GM18519 (cell line): ENCODE results near the gene PDILT.
A peak's percentile ranks its signal among the peaks of the same experiment; 100 is the strongest.

ENCODE experiments used
- ATAC-seq: cut with Tn5 transposase; IDR thresholded peaks from one replicate; pipeline ENCODE4 v1.9.1; 2021; ENCODE audit warnings: mild to moderate bottlenecking, moderate library complexity; ENCODE audit not compliant: unreplicated experiment, low FRiP score

The PDILT gene

GRCh38 chr16:20409398-20410120, 5.0 kb upstream of the PDILT start, which contains the start of gene ACSM5:
TSS of gene ACSM5 (plus strand) at chr16:20409534. CDS start at chr16:20411485, 1,951 bp downstream.
- peak; percentile 26 for ATAC-seq

- ATAC-seq, result no peak
Measured at GRCh38 chr16:20402651-20403050, 1.9 kb downstream of the PDILT start.

DNA sequence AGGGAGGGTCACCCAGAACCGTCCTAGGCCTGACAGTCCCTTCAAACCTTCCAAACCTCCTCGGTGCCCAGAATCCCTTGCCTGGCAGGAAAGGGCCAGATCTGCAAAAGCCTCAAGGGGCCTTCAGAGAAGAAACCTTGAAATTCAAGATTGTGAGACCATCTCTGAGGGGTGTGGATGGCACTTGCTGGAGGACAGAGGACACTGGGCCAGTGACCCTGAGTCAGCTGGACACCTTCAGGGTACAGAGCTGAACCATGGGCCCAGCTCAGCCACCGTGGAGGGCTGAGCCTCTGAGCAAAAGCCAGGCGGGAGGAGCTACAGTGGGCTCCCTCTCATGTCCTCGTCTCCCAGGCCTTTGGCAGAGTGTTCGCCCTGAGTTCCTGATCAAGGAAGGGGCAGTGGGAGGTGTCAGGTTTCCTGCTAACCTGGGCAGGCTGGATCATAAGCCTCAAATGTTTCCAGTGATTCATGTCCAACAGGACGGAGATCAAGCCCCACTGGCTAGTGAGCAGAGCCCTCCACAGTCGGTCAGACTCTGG, 3.0 kb downstream of the PDILT start:
- no peak for ATAC-seq

DNA sequence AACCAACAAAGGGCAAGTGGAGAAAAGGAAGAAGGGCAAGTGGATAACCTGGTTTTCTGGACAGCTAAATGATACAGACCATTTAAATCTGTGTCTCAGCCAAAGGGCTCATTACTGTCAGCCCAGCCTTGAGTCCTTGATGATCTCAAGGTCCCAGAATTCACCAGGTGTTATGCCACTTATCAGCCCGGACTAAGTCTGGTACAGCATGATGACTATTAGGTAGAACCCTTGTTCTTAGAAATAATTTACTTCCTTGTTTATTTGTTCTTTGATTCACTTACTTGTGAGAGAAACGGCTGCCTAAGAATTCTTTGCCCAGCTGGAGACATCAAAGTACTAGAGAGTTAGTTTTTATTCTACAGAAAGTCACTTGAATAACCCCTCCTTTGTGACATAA, 3.5 kb downstream of the PDILT start:
- ATAC-seq, result no peak

DNA sequence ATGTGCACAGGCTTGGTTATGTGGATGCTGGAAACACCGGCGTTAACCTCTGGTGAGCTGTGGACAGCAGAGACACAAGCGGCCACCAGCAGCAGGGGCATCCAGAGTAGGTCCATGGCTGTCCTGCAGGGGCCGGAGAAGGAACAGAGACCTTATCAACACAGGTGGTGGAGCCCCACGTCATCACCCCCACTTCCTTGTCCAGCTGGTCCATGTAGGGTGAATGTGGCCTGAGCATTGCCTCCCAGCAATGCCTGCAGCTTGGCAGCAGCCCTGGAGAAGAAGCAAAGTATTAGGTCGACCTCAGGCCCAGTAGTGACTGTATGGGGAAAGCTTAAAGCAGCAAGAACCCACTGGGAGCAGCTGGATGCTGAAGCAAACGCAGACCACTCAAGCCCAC, 5.4 kb downstream of the PDILT start:
- no peak for ATAC-seq

GRCh38 chr16:20398603-20399002, 5.9 kb downstream of the PDILT start:
- no peak for ATAC-seq

GRCh38 chr16:20397468-20398074, 7.0 kb downstream of the PDILT start:
- ATAC-seq, result no peak

GRCh38 chr16:20396846-20397467, 7.6 kb downstream of the PDILT start:
- ATAC-seq, result no peak

- no peak for ATAC-seq
Measured at GRCh38 chr16:20395946-20396345, 8.6 kb downstream of the PDILT start.

DNA sequence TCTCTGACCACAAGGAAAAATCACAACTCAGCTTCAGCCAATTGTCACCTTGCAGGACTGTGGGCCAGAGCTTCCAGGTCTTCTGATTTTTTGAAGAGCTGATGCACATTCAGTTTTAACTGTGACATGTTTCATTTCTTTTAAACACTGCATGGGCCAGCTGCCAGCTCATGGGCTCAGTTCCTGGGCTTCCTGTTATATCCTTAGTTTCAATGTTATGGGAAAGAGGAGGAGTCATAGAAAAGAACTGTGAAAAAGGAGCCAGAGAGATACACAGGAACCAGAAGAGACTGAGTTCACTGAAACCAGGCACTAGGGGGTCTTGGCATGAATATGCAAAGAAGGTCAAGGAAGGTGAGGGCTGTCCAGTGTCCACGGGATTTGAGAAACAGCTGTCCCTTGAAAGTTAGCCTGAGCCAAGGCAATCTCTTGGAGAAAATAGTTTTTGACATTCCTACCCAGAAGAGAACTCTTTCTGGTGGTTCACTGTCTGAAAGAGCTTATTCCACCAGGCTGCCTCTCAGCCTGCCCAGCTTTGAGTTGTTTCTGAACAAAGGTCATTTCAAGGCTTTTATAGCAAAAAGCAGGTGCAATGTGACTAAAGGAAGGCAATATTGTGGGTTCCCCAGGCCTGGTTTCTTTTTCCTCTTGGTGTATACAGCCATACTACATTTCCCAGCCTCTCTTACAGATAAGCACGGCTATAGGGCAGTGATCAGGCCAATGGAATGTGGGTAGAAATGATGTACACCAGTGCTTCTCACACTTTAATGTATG, 10.5 kb downstream of the PDILT start:
- ATAC-seq, result no peak

GRCh38 chr16:20391045-20391444, 13.5 kb downstream of the PDILT start:
- no peak for ATAC-seq

- ATAC-seq, result no peak
Measured at GRCh38 chr16:20388854-20389253, 15.7 kb downstream of the PDILT start.

DNA sequence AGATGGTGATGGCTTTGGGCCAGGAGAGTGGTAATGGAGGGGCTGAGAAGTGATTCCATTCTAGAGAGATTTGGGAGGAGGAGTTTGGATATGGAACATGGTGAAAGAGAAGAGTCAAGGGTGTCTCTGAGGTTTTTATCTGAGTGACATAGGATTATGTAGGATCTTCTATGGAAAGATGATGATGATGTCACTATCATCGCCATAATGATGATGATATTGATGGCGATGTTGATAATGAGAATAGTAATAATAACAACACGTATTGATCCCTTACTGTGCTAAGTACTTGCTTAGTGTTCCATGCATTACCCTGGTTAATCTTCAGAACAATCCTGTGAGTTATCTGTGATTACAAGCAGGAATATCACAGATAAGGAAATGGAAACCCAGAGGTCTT, 16.6 kb downstream of the PDILT start:
- ATAC-seq, result no peak

DNA sequence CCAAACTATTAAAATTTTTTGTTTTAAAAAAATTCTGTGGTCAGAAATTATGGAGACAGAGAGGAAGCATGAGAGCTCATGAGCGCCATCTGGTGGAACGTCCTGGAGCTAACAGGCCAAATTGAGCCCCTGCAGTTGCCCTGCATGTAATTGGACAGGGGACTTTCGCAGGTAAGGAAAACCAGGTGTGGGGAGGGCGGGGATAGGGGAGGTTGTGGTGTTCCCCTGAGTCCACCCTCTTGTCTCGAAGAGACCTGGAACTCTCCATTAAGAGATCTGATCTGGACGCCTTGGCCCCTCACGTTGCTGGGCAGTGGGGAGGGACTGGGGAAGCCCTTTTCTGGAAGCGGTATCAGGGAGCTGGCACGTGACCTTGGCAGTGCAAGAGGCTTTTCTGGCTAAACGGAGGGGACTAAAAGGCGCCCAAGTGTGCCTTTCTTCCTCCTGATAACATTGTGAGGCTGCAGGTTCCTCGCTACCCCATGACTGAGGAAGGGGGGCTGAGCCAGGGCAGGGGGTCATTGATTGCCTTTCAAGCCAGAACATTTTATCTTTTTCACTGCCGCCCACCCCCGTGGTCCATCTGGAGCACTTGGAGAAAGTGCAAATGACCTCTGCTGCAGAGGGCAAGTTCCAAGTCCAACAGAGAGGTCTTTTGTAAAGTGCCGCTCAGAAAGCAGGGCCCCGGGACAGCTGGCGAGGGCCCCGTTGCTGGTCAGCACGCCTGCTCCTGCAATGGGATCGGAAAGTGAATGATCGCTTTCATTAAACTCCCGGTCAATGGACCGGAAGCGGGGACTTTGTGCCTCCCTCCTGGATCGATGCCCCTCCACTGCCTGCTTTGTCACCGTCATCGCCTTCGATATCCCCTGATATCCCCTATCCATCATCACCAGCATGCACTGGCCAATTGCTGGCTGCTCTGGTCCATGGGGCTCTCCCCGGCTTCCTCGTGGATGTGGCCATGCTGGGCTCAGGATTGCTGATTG, 18.4 kb downstream of the PDILT start:
- no peak for ATAC-seq

- ATAC-seq, result no peak
Measured at GRCh38 chr16:20383106-20384029, 21.2 kb downstream of the PDILT start.

- ATAC-seq, result no peak
Measured at GRCh38 chr16:20382202-20382948, 22.2 kb downstream of the PDILT start.

DNA sequence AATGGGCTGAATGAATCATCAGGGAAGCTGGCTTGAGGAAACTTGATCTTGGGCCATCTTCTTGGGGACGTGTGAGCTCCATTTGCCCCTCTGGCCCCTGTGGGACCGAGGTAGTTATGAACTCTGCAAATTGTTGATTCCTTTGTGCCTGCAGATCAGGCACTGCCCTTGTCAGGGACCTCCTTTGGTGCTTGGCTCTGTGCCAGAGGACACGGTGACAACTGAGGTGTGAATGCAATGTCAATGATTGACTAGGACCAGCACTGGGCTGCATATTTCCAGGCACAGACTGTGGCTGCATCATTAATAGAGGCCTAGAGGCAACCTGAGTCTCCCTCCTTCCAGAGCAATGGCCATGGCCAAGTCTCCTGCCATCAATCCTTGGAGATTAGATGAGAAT, 23.8 kb downstream of the PDILT start:
- ATAC-seq, result no peak

- ATAC-seq, result no peak
Measured at GRCh38 chr16:20377181-20377580, 27.4 kb downstream of the PDILT start.
